Fibroblast of villous mesenchyme (primary cell): ENCODE results near the gene NKX6-2. TPM values are rescaled to one million over a fixed set of nuclear protein-coding genes. Genes with fewer than 3 reads are reported as not detected.
"Not testable (repeated sequence)": the region's sequence is repeated elsewhere in the genome, so short reads cannot be mapped to it uniquely, and the experiment has no call there.

Experiments used
- DNase-seq: peaks from one replicate; pipeline ENCODE4 v3.0.0-alpha.2; 2010; ENCODE audit warnings: low read depth
- H3K4me3 ChIP-seq: 2 replicates; pipeline ENCODE4 v1.5.1; 2011; ENCODE audit warnings: low read depth, mild to moderate bottlenecking, low read length
- total RNA-seq: library from RNA; depleted of rRNA; stranded (reverse); fragments of >200 nt; gene quantifications from 2 replicates; pipeline ENCODE4 v1.2.3, GENCODE V29; 2012
- TF ChIP-seq, protein P1 (sequence below): IDR thresholded peaks from 2 replicates; pipeline ENCODE4 v1.5.1; 2012; ENCODE audit warnings: low read depth, mild to moderate bottlenecking, low read length; ENCODE audit not compliant: insufficient read depth

NKX6-2 gene
- total RNA-seq, 1 donor, result not detected

DNA sequence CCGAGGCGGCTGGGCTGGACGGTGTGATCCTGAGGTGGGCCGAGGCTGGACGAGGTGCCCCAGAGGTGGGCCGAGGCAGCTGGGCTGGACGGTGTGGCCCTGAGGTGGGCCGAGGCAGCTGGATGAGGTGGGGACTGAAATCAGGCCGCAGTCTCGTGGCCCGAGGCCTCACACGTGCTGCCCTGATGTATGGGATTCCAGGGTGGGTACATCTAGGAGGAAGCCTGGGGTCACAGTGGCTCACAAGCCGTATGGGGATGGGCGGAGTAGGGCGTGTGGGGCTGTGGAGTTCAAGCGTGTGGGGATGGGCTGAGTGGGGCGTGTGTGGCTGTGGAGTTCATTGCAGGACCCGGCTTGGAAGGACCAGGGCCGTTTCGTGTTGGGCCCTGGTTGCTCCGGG lies 12.5 kb upstream of the NKX6-2 start:
- no peak overlapping the region for H3K4me3 ChIP-seq
- TF ChIP-seq, protein P1, sequence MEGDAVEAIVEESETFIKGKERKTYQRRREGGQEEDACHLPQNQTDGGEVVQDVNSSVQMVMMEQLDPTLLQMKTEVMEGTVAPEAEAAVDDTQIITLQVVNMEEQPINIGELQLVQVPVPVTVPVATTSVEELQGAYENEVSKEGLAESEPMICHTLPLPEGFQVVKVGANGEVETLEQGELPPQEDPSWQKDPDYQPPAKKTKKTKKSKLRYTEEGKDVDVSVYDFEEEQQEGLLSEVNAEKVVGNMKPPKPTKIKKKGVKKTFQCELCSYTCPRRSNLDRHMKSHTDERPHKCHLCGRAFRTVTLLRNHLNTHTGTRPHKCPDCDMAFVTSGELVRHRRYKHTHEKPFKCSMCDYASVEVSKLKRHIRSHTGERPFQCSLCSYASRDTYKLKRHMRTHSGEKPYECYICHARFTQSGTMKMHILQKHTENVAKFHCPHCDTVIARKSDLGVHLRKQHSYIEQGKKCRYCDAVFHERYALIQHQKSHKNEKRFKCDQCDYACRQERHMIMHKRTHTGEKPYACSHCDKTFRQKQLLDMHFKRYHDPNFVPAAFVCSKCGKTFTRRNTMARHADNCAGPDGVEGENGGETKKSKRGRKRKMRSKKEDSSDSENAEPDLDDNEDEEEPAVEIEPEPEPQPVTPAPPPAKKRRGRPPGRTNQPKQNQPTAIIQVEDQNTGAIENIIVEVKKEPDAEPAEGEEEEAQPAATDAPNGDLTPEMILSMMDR, result no peak
- no peak for DNase-seq

- not testable (repeated sequence) for H3K4me3 ChIP-seq, DNase-seq
Measured at GRCh38 chr10:132797986-132798385, 12.0 kb upstream of the NKX6-2 start.

- DNase-seq, result no peak
- TF ChIP-seq, protein P1, result no peak
Measured at GRCh38 chr10:132796846-132797245, 10.9 kb upstream of the NKX6-2 start.

GRCh38 chr10:132793871-132794849 lies 8.2 kb upstream of the NKX6-2 start:
- peak; percentile 20 for DNase-seq
- H3K4me3 ChIP-seq, result no peak overlapping the region
- TF ChIP-seq, protein P1, result peak; percentile 6

More at GRCh38 chr10:132796846-132797245, 10.9 kb upstream of the NKX6-2 start:
- no peak overlapping the region for H3K4me3 ChIP-seq

DNA sequence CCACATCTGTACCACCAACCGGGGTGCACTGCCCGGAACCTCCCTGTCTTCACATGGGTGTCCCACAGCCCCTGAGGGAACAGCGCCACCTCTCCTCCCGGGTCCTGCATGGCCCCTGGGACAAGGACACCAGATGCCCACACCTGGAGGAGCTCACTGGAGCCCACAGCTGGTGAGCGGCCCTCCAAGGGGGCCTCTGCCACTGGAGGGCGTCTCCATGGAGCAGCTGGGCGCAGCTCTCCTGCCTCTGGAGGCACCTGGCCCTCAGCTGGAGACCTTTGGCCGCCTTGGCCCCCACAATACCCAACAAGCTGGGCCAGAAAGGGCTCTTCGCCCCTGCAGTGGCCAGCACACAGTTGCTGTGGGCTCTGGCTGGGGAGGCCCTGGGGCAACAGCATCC lies 7.3 kb upstream of the NKX6-2 start:
- TF ChIP-seq, protein P1, result no peak
- DNase-seq, result no peak

DNA sequence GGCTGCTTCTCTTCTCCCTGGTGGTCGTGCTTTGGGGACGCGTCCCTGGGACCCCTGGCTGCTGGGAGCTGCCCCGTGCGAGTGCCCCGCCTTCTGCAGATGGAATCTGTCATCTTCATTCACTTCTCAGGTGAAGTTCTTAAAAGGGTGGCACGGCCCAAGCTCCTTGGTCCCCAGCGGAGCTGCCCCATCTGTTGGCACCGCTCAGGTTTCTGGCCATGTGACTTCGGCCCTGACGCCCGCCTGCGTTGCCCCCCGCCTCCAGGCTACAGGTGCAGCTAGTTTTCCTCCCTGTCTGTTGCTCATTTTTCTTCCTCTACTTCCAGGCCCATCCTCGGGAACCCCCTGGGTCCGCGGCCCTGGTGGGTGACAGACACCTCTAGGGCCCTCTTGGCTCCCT lies 6.8 kb upstream of the NKX6-2 start:
- TF ChIP-seq, protein P1, result no peak
- no peak overlapping the region for H3K4me3 ChIP-seq
- DNase-seq, result no peak

More for the DNA sequence above, 7.3 kb upstream of the NKX6-2 start:
- no peak overlapping the region for H3K4me3 ChIP-seq

- not testable (repeated sequence) for H3K4me3 ChIP-seq, DNase-seq
Measured at GRCh38 chr10:132792099-132792498, 6.2 kb upstream of the NKX6-2 start.
